IPS-11a (cell line): ENCODE results near the gene CORO6.

Experiments used
- H3K4me3 ChIP-seq: one replicate; pipeline ENCODE4 v1.5.1; 2013; ENCODE audit warnings: low read depth, low read length, control low read depth

Gene CORO6

DNA sequence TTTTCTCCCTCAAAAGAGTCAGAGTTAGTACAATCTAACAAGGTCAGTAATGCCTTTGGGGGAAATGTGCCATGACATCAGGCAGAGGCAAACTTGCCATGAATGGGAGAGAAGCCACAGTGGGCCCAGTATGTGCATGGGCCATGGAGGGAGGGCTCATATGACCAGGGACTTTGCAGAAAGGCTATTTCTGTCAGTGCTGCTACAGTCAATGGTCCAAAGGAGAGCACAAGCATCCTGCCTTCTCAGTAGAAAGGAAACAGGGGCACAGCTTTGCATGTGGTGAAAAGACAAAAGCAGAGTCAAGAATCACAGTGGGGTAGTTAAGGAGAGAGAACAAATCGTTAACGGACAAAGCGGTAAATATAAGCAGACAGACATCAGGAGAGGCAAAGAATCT is 11.2 kb upstream of the CORO6 start:
- no peak overlapping the region for H3K4me3 ChIP-seq

DNA sequence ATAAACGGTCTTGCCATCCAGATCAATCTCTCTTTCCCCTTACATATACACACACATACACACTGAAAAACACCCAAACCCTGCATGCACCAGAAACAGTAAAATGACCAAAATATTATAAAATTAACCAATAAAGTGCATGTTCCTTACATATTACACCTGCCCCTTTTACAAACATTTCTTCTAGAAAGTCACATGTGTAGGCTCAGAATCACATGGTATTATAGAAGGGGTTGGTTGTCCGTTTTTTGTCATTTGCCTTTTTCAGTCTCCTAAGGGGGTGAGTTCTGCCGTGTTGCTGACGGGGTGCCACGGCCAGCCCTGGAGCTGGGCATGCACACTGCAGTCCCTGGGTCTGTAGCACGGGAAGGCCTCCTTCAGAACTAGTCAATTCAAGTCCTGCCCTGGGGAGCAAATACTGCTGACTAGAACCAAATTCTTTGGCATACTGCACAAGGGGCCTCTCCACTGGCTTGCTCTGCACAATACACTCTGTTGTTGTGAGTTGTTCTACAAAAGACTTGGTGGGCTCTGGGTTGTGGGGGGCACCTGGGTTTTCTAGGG is 8.0 kb upstream of the CORO6 start:
- no peak overlapping the region for H3K4me3 ChIP-seq

DNA sequence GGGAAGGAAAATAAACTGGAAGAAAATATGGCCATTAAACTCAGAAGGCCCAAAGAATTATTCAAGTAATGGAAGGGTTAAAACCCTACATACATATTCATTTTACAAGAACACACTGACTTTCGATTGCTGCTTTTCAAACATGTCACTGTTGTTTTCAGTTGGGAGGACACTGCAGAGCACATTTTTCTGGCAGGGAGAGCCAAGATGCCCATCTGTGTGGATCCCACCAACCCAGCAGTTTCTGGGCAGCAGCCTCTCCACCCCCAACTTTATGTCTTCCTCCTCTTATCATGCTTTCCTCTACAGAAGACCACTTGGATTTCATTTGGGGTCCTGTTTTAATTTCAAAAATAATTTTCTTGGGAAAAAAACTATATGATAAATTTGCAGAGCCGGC is 7.1 kb upstream of the CORO6 start:
- no peak overlapping the region for H3K4me3 ChIP-seq

DNA sequence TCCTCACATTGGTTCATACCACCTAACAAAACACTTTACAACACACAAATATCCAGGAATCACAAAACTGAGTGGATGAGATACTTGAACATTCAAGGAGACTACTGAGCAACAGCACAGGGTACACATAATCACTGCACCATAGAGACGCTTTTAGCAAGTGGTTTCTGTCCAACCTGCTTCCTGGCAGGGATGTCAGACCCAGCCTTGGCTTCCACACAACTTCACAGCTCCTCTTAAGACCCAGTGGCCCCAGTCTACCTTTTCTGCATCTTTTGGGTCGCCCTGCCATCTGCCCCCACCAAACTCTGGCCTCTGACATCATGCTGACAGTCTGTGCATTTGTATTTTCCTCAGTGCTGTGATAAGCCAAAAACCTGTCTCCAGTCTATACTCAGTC is 5.9 kb upstream of the CORO6 start:
- no peak overlapping the region for H3K4me3 ChIP-seq

DNA sequence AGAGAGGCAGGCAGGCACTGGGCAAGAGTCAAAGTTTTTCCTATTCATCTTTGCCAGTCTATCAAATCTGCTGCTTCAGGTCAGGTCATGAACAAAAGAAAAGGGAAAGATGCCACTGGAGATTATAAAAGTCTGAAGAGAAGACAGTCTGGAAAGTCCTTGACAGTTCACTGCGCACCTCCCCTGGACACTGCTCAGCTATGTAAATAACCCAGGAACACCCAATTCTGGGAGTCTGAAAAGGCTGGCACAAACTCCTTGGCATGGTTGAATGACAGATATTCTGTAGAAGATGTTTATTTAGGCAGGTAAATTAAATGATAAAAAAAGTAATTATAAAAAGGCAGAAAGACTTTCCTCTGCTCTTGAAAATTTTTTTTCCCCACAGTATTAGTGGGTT is 5.2 kb upstream of the CORO6 start:
- no peak overlapping the region for H3K4me3 ChIP-seq

DNA sequence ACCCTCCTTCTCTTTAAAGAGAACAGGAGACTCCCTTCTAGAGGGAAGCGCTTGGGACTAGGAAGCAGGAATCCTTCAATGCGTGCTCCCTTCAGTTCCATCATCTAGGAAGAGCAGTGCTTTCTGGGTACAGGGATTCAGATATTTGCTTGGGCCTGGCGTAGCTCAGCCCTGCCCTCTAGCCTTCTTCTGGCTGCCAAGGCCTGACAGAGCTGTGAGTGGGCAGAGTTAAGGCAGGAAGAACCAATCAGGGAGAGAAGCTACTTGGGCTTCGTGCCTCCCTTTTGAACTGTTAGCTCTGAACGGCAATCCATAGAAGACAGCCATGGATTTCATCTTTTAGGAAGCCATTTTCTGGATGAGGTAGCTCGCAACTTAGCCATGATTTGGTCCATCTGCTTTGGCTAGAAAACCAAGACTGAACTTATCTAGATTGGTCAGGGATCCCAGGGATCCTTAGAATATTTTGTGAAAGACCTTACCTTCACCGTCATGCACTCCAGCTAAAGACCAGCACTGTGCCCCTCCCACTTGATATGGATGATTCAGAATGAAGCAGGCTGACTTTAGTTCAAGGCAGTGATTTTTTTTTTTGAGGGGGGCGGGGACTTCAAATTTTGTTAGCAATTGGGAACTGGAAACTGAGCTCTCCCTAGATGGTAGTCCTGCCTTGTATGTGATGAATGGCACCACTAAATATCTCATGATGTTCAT is 2.5 kb upstream of the CORO6 start:
- no peak overlapping the region for H3K4me3 ChIP-seq

DNA sequence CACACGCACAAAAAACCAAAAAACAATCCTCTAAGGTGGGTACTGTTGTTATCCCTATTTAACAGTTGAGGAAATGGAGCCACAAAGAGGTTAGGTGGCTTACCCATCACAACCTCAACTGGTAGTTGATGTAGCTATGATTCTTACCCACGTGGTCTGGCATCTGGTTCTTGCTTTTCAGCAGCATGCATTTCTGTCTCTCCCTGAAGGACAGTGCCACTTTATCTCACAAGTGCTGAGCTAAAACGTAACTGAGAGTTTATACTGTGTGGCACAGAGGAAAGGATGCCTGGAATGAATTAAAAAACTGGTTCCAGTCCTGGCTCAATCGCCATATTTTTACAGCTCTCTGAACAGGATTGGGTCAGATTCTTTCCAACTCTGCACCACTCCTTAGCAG is 1.9 kb upstream of the CORO6 start:
- H3K4me3 ChIP-seq, result no peak overlapping the region

DNA sequence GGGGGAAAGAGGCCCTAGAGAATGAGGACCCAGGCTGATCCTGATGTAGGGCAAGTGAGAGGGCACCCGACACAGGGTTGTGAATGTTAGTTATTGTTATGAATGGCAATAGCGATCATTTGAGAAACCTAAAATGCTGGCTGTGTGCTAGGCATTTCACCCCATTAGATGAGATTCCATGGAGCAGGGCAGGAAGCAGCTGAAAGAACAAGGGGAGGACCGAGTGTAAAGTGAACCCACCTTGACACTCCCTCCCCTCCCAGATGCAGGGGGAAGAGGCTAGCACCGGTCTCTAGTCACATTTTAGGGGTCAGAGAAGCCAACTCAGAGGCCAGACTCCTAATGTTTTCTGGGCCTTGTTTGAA is 553 bp upstream of the CORO6 start:
- peak overlapping the region; percentile 50 for H3K4me3 ChIP-seq

DNA sequence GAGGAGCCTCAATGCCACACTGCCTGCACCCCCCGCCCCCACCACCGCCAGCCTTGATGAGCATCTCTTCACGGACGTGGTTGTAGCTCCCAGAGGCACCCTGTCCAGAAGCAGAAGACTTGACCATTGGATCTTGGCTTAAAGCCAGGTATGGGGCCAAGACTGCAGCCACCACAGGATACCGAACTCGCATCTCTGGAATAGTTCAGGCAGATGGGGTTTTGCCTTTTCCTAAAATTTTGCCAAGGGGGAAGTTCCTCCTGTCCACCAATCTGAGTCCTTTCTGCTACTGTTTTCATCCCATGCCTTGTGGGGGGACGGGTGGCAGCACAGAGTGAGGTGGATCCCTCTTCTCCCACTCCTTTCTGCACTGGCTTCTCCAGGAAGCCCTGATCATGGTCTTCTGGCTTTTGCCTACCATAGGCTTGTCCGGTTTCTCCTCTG is 939 bp downstream of the CORO6 start:
- no peak overlapping the region for H3K4me3 ChIP-seq

DNA sequence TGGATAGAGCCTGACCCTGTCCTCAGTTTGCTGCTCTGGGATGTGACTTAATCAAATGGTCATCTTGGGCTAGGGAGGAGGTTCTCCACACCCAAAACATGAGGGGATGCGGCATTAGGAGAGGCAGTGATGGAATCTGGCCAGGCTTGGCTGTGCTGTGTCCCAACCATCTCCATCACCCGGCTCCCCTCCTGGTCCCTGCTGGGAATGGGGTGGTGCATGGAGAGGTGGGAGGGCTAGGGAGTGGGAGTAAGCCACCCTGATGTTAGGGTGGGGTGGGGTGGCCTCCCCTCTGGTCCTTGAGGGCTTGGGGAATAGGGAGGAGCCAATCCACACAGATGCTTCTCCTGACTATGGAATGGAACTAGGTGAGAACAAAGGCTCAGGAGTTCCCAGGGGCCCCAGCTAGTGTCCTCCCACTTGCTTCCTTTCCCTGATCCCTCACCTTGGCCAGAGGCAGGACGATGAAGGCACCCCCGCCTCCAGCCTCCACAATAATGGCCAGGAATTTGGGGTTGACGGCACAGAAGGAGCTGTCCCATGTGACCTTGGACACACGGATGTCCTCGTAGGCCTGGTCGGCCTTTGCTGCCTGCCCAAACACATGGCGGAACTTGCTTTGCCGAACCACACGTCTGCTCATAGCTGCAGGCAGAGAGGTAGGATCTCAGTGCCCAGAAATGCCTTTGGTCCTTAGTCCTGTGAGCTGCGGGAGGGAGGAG is 1.8 kb downstream of the CORO6 start:
- no peak overlapping the region for H3K4me3 ChIP-seq

DNA sequence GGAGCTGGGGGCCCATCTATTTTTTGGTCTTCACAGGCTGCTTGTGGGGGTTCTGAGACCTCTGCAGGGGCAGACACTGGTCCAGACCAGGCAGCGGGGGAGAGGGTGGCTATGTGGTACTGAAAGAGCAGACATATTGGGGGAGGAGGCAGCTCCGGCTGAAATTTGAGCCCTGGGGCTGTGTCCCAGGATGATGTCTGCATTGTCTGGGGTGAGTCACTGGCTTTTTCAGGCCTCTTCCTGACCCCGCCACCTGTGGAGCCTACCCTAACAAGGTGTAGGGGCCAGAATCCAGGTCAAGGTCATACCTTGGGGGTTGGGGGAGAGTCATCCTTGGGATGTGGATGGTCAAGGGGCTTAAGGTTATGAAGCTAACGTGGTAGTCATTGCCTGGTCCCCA is 2.4 kb downstream of the CORO6 start:
- H3K4me3 ChIP-seq, result no peak overlapping the region

DNA sequence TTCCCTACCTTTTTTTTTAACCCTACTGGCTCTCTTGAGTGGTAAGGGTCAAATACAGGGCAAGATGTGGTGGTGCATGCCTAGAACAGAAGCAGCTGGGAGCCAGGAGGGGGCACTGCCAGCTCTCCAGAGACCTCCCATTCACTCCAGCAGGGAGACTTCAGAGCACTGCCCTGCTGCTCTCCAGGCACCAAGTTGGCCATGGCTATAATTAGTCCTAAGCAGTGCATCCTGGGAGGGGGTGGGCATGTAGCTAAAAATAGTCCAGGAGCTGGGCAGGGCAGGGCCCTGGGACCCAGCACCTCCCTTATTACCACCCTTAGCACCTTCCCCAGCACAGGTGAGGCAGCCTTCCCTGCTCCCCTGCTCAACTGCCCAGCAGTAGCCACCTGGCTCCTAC is 3.5 kb downstream of the CORO6 start:
- no peak overlapping the region for H3K4me3 ChIP-seq

DNA sequence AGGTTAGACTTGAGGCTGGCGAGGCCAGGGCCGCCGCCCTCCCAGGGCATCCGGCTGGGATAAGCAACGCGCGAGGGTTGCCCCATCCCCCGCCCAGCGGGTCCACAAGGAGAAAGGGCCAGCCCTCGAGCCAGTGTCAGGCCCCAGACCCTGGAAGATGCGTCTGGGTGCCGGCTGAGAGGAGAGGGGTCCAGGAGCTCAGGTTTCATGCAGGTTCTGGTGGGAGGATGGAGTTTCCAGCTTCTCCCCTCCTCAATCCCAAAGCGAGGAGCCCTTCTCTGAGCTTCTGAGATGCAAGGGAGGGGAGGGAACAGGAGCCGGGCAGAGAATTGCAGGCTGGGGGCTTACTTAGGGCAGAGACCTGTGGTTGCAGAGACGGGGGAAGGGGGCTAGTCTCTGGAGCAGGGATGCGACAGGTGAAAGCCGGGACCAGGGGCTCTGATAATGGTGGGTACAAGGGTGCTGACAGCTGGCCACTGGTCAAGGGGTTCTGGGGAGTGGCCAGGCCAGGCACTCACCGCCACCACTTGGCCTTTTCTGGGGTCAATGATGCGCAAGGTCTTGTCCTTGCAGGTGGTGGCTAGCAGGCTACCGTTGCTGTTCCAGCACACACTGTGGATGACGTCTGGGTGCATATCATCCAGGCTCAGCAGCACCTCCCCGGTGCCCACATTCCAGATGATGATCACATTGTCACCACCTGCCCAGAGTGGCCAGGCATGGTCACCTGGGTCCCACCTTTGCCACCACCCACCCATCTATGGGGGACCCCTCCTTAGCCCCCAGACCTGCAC is 4.2 kb downstream of the CORO6 start:
- no peak overlapping the region for H3K4me3 ChIP-seq

DNA sequence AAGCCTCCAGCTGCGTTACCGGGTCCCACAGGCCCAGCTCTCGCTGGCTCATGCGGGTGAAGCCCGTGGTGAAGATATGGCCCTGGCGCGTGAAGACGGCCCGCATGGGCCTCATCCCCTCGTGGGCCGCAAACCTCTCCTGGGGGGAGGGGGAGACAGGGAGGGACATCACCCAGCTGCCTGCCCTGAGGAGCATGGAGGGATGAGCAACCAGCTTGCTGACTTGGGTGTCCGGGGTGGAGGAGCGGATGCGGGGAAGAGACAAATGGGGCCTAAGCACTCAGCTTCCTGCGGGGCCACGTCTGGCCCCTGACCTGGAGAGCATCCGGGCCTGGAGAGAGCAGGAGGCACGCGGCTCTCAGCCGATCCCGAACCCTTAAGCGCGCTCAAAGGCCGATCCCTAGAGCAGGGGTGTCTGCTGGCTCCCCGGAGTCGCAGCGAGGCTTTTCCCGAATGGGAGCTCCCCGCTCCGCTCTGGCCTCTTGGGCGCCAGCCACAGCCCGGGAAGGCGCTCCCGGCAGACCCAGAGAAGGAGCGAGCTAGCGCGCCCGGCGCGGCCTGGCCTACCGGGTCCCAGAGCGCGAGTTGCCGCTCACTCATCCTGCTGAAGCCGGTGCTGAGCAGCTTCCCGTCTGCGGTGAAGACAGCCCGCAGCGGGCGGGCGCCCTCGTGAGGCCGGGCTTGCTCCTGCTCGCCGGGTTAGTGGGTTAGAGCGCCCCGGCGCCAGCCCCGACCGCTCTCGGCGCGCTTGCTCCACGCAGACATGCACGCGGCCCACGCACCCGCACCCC is 5.0 kb downstream of the CORO6 start:
- no peak overlapping the region for H3K4me3 ChIP-seq

DNA sequence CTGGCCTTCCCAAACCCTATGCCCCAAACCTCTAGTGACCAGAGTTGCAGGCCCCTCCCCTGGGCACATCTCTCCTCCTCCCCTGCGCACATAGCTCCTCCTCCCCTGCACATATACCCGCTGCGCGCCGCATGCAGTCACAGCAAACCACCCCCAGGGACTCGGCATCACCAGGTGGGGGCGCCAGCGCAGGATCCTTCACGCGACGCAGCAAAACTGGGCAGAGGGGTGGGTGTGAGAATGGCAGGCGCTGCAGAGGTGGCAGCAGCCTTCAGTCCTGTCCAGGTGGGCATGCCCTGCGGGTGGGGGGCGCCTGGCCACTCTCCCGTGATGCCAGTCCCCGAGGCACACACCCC is 5.6 kb downstream of the CORO6 start:
- no peak overlapping the region for H3K4me3 ChIP-seq

DNA sequence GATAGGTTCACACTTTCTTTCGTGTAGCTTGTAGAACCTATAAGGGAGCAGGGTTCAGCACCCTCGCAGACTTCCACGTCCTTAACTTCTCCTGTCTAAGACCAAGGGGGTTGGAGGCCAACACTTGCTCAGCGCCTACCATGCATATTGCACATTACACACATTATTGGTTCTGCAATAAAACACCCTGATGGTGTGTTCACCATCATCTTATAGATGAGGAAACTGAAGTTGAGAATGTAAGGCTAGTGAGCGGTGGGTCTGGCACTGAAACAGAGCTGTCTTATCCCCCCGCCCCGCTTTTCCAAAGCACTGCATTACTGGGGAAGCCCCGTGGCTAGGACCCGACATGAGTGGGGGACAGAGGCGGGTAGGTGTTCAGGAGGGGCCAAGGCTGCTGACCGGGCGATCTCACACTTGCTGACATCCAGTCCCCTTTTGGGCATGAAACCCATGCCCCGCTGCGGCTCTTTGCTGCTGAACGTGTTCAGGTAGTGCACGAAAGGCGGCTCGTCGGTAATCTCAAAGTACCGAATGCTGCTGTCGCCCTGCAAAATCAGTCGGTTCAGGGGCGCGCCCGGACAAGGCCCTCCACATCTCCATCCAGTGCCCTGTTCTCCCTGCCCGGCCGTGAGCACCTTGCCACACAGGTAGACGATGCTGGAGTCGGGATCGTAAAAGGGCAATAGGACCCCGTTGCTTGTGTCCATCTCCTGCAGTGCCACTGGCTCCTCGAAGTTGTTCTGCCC is 6.2 kb downstream of the CORO6 start:
- peak overlapping the region; percentile 37 for H3K4me3 ChIP-seq

DNA sequence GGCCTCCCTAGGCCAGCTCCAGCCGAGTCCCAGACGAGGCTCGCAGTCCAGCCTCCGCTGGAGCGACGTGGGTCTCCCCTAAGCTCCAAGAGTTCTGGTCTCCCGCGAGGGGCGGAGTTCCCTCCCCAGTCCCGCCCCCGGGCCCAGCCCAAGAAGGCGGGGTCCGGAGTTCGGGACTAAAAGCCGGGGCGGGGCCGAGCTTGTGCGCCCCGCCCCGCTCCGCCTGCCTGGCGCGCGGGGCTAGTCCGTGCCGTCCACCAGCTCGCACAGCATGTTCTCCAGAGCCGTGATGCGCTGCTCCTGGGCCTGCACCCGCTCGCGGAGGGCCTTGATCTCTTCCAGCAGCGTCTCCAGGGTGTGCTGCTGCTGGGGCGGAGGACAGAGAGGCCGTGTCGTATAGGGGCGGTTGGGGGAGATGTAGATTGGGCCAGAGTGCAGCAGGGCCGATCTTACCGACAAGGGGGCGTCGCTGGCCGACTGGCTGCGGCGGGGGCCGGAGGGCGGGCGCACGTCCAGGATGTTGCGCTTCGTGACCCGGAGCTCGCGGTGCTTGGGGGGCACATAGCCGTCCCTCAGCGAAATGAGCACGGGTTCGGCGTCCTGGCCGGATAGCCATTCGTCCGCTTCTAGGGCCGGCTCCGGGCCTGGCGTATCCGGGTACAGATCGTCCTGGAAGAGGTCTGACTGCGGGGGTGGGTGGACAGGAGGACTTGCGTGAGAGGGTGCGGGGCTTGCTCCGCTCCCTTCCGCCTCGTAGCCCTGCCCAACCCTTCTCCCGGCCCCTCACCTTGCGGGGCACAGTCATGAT is 7.0 kb downstream of the CORO6 start:
- H3K4me3 ChIP-seq, result peak overlapping the region; percentile 37

DNA sequence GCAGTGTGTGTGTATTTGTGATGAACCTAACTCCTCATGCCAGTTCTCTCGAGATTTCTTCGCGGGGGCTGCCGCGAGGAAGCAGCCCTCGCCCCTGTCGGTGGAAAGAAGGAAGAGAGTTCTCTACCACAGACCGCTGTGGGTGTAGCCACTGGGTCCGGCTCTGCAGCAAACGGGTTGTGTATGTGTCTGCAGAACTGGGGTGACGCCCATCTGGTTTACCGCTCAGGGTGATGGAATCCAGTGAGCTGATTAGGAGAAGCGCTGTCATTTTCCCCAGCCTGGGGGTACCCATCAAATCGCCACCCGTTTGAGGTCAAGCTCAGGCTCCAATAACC is 7.7 kb downstream of the CORO6 start:
- peak overlapping the region; percentile 37 for H3K4me3 ChIP-seq

DNA sequence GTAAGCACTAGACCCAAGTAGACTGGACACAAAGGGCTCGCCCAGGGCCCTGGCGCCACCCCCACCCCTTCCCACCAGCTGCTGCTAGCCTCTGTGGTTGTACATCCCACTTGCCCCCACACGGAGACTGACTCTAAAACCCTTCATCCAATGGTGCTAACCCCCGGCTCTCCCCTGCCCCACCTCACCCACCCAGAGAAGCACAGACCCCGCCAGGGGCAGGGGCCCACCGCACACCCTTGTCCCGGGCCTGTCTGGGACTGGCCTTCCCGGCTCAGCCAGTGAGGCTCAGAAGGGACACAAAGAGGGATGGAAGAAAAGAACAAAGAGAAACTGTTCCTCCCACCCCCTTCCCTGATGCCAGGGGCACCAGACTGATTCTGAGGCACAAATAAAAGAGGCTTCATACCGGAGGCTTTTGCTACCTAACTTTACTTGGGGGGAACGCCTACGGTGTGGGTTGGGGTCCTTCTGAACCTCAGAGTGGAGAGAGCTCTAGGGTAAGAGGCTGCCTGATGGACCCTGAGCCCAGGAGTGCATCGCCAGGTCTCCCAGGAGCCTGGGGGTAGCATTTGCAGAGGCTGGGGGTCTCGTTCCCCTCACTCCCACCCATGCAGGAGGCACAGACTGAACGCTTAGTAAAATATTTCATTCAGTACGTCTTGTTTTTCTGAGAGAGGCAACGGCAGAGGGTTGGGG is 8.2 kb downstream of the CORO6 start:
- no peak overlapping the region for H3K4me3 ChIP-seq
